ENCODE data around the gene RPS23. TPM values are rescaled to one million over a fixed set of nuclear protein-coding genes. Genes with fewer than 3 reads are reported as not detected.
"Not testable (repeated sequence)": the region's sequence is repeated elsewhere in the genome, so short reads cannot be mapped to it uniquely, and the experiment has no call there.

RPS23 gene
- total RNA-seq, 3 donors from 2014 or later (not counting 1 experiment from before 2014, with no cell fraction given) = 1,162 to 1,462 (median 1,451) TPM

DNA sequence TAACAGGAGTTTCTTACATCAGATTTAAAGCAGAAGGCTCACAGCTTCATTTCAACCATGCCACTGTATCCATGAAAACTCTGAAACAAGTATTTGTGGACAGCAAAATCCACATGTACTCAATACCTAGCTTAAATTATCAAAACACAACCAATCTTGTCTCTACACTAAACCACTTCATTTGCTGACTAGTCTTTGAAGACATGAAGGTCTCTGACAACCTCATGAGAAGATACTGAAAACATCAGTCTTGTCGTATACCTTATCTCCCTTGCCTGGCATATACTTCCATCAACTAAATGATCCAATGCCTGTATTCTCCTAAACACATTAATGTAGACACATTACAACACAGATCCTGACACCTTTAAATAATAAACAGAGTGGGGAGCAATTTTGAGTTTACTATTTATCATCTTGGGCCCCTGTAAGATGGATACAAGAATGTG, 2.9 kb downstream of the RPS23 start:
- peaks cover 33 to 36% of the 10 kb centered on the region in 2 donors for H3K4me1 Mint-ChIP-seq
- no peaks in the 10 kb centered on the region for H3K9me3 Mint-ChIP-seq
- WGBS (ENCODE audit: insufficient coverage) = 93% methylated on average over 1 of the region's 1 CpG
- H3K27me3 Mint-ChIP-seq (ENCODE audit: low read depth in 2 of 2) = no peaks in the 10 kb centered on the region
- H3K4me3 Mint-ChIP-seq = no peak overlapping the region
- H3K27ac Mint-ChIP-seq = peak overlapping the region in 1 of 2 donors; percentile 4
- Histone ChIP-seq H3K36me3 (ENCODE audit: control insufficient read depth, insufficient read depth, low read length) (peaks cover 23% of the 10 kb centered on the region), H3K27ac (ENCODE audit: low read length) (no peak overlapping the region), H3K9me3 (ENCODE audit: control insufficient read depth, insufficient read depth, low read length) (no peaks in the 10 kb centered on the region), H3K27me3 (ENCODE audit: control insufficient read depth, insufficient read depth, low read length) (no peaks in the 10 kb centered on the region), H3K4me3 (ENCODE audit: low read length) (no peak overlapping the region), H3K4me1 (ENCODE audit: control insufficient read depth, insufficient read depth, low read length) (peaks cover 12% of the 10 kb centered on the region)
- H3K36me3 Mint-ChIP-seq = no peaks in the 10 kb centered on the region
- ATAC-seq (no peak), DNase-seq (no peak)
- TF ChIP-seq, protein P1, sequence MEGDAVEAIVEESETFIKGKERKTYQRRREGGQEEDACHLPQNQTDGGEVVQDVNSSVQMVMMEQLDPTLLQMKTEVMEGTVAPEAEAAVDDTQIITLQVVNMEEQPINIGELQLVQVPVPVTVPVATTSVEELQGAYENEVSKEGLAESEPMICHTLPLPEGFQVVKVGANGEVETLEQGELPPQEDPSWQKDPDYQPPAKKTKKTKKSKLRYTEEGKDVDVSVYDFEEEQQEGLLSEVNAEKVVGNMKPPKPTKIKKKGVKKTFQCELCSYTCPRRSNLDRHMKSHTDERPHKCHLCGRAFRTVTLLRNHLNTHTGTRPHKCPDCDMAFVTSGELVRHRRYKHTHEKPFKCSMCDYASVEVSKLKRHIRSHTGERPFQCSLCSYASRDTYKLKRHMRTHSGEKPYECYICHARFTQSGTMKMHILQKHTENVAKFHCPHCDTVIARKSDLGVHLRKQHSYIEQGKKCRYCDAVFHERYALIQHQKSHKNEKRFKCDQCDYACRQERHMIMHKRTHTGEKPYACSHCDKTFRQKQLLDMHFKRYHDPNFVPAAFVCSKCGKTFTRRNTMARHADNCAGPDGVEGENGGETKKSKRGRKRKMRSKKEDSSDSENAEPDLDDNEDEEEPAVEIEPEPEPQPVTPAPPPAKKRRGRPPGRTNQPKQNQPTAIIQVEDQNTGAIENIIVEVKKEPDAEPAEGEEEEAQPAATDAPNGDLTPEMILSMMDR (IDR thresholded peaks at IDR 0.05) = no peak
- intact Hi-C loops (cut with micrococcal nuclease) = loop anchor here (10.0 kb wide), 1 partner anchor 800 kb away; the partner anchor contains the start of genes TMEM167A and XRCC4

DNA sequence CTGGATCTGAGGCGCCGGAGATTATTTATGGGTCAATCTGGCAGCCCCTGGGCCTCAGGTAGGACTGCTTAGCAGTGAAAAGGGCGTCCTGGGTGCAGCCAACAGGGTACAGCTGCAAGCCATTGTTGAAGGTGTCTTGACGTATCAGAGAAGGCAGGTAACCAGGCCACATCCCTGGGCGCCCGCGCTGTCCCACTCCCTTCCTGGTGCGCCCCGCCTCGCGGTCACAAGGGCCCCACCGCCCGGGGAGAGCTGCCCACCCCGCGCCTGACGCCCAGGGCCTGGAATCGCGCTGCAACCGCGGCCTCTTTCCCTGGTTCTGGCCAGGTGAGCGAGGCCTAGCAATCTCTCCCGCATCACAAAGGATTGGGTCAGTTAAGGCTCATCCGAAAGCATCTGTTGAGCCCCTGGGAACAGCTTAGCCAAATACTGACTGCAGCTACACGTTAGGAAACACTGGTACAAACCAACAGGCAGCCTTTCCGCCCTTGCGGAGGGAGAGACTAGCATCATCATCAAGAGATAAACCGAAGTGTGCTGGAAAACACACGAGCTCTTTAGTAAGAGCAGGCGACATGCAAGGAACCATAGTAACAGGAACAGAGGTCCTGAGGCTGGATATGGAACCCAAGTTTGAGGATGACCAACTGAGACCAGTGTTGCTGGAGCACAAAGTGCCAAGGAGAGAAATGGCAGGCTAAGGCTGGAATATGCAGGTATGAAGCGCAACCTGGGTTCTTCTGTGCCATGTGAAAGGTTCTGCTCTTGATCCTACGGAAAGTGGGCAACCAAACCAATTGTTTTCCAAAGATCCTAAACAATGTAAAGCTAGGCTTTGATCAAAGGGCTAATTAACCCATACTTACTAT, 3.6 kb downstream of the RPS23 start:
- H3K4me1 Mint-ChIP-seq = peaks cover 33 to 36% of the 10 kb centered on the region in 2 donors
- H3K36me3 ChIP-seq (ENCODE audit: control insufficient read depth, insufficient read depth, low read length) = peaks cover 23% of the 10 kb centered on the region
- DNase-seq (peak in 1 of 2 donors; percentile 4), ATAC-seq (no peak)
- intact Hi-C loops (cut with micrococcal nuclease) = loop anchor here (10.0 kb wide), 1 partner anchor 800 kb away; the partner anchor contains the start of genes TMEM167A and XRCC4
- H3K27me3 ChIP-seq (ENCODE audit: control insufficient read depth, insufficient read depth, low read length) = no peaks in the 10 kb centered on the region
- WGBS (ENCODE audit: insufficient coverage) = 95% methylated on average over 31 of the region's 31 CpGs
- no peak overlapping the region for H3K4me3 Mint-ChIP-seq
- no peaks in the 10 kb centered on the region for H3K9me3 ChIP-seq (ENCODE audit: control insufficient read depth, insufficient read depth, low read length)
- H3K4me1 ChIP-seq (ENCODE audit: control insufficient read depth, insufficient read depth, low read length) = peaks cover 12% of the 10 kb centered on the region
- no peaks in the 10 kb centered on the region for H3K9me3 Mint-ChIP-seq
- H3K27ac Mint-ChIP-seq = peak overlapping the region in 1 of 2 donors; percentile 30
- no peaks in the 10 kb centered on the region for H3K27me3 Mint-ChIP-seq (ENCODE audit: low read depth in 2 of 2)
- TF ChIP-seq, protein P1 (IDR thresholded peaks at IDR 0.05) = no peak
- H3K27ac ChIP-seq (ENCODE audit: low read length) = no peak overlapping the region
- peaks cover 1% of the 10 kb centered on the region for H3K36me3 Mint-ChIP-seq
- H3K4me3 ChIP-seq (ENCODE audit: low read length) = no peak overlapping the region

- H3K4me1 Mint-ChIP-seq = peaks cover 24 to 33% of the 10 kb centered on the region in 2 donors
- DNase-seq; H3K36me3 Mint-ChIP-seq; H3K27ac ChIP-seq (ENCODE audit: low read length); H3K4me3 Mint-ChIP-seq; ATAC-seq; H3K27me3 ChIP-seq (ENCODE audit: control insufficient read depth, insufficient read depth, low read length); H3K9me3 ChIP-seq (ENCODE audit: control insufficient read depth, insufficient read depth, low read length); H3K27me3 Mint-ChIP-seq (ENCODE audit: low read depth in 2 of 2); H3K4me1 ChIP-seq (ENCODE audit: control insufficient read depth, insufficient read depth, low read length); H3K9me3 Mint-ChIP-seq; H3K27ac Mint-ChIP-seq; H3K4me3 ChIP-seq (ENCODE audit: low read length): not testable (repeated sequence)
- WGBS (ENCODE audit: insufficient coverage) = 73% methylated on average over 4 of the region's 4 CpGs
- peaks cover 23% of the 10 kb centered on the region for H3K36me3 ChIP-seq (ENCODE audit: control insufficient read depth, insufficient read depth, low read length)
- intact Hi-C loops (cut with micrococcal nuclease) = loop anchor here (10.0 kb wide), 1 partner anchor 801 kb away; the partner anchor contains the start of genes TMEM167A and XRCC4
Observed at GRCh38 chr5:82273426-82273825, 4.7 kb downstream of the RPS23 start.

GRCh38 chr5:82272571-82273356, 5.4 kb downstream of the RPS23 start:
- intact Hi-C loops (cut with micrococcal nuclease) = loop anchor here (10.0 kb wide), 1 partner anchor 802 kb away; the partner anchor contains the start of genes TMEM167A and XRCC4
- DNase-seq; H3K9me3 Mint-ChIP-seq; H3K4me1 ChIP-seq (ENCODE audit: control insufficient read depth, insufficient read depth, low read length); H3K9me3 ChIP-seq (ENCODE audit: control insufficient read depth, insufficient read depth, low read length); H3K27ac ChIP-seq (ENCODE audit: low read length); ATAC-seq; H3K4me3 Mint-ChIP-seq; H3K27me3 ChIP-seq (ENCODE audit: control insufficient read depth, insufficient read depth, low read length); H3K27me3 Mint-ChIP-seq (ENCODE audit: low read depth in 2 of 2); H3K4me3 ChIP-seq (ENCODE audit: low read length): not testable (repeated sequence)
- whole genome bisulfite sequencing (ENCODE audit: insufficient coverage) = 90% methylated on average over 24 of the region's 24 CpGs
- Mint-ChIP-seq H3K36me3 (peaks cover 12% of the 10 kb centered on the region), H3K27ac (peak overlapping the region in 1 of 2 donors; percentile 7), H3K4me1 (peaks cover 18 to 26% of the 10 kb centered on the region in 2 donors)
- H3K36me3 ChIP-seq (ENCODE audit: control insufficient read depth, insufficient read depth, low read length) = peaks cover 23% of the 10 kb centered on the region

- intact Hi-C loops (cut with micrococcal nuclease); H3K4me3 ChIP-seq (ENCODE audit: low read length); H3K36me3 ChIP-seq (ENCODE audit: control insufficient read depth, insufficient read depth, low read length); ATAC-seq; H3K27me3 ChIP-seq (ENCODE audit: control insufficient read depth, insufficient read depth, low read length); H3K9me3 ChIP-seq (ENCODE audit: control insufficient read depth, insufficient read depth, low read length); H3K4me1 ChIP-seq (ENCODE audit: control insufficient read depth, insufficient read depth, low read length); H3K4me3 Mint-ChIP-seq; DNase-seq; H3K27ac ChIP-seq (ENCODE audit: low read length); H3K27ac Mint-ChIP-seq; H3K9me3 Mint-ChIP-seq; H3K27me3 Mint-ChIP-seq (ENCODE audit: low read depth in 2 of 2): not testable (repeated sequence)
- H3K4me1 Mint-ChIP-seq = peaks cover 0 to 11% of the 10 kb centered on the region in 2 donors
- H3K36me3 Mint-ChIP-seq = peaks cover 17% of the 10 kb centered on the region
- WGBS (ENCODE audit: insufficient coverage) = 90% methylated on average over 2 of the region's 2 CpGs
Observed at GRCh38 chr5:82269363-82269762, 8.8 kb downstream of the RPS23 start.

- H3K4me1 ChIP-seq (ENCODE audit: control insufficient read depth, insufficient read depth, low read length); H3K9me3 Mint-ChIP-seq; H3K4me1 Mint-ChIP-seq; intact Hi-C loops (cut with micrococcal nuclease); H3K27ac ChIP-seq (ENCODE audit: low read length); ATAC-seq; H3K27me3 ChIP-seq (ENCODE audit: control insufficient read depth, insufficient read depth, low read length); H3K4me3 Mint-ChIP-seq; H3K36me3 ChIP-seq (ENCODE audit: control insufficient read depth, insufficient read depth, low read length); DNase-seq; H3K27ac Mint-ChIP-seq; H3K27me3 Mint-ChIP-seq (ENCODE audit: low read depth in 2 of 2); H3K9me3 ChIP-seq (ENCODE audit: control insufficient read depth, insufficient read depth, low read length); H3K4me3 ChIP-seq (ENCODE audit: low read length): not testable (repeated sequence)
- WGBS (ENCODE audit: insufficient coverage) = 95% methylated on average over 7 of the region's 9 CpGs
- H3K36me3 Mint-ChIP-seq = peaks cover 17% of the 10 kb centered on the region
Observed at GRCh38 chr5:82267297-82267933, 10.7 kb downstream of the RPS23 start.
